ENCODE measurements around the gene TMOD2. TPM values are rescaled to one million over a fixed set of nuclear protein-coding genes. Genes with fewer than 3 reads are reported as not detected.

TMOD2 gene
- total RNA-seq, 1 donor from 2014 or later, result 8.4 TPM

DNA sequence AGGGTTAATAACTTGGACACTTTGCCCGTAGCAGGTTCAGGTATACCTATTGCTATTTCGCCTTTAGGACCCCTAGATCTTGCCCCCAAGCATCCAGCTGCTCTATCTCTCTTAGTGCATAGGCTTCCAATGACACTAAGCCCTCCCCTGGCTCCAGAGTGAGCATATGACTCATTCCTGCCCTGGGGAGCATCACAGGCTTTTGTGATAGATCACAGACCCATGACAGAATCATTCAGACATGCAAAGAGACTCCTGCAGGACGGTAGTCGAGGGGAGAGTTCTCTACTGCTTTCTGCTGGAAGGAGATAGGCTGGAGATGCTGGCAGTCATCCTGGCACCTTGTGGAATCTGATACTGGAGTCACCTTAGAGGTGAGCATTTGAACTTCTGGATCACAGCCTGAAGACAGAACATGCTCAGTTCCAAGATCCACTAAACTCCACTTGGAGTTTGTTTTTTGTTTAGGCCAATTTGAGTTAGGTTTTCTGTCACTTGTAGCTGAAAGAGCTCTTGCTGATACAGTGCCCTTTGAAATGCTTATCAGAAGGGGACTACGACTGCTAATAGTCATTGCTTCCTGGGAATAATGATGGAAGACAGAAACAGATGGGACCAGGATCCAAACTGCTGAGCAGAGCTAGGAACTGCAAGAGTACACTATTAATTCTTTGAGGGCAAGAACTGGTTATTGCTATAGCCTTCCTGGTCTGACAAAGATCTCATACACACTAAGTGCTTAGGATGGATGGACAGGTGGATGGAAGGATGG lies 24.9 kb upstream of the TMOD2 start:
- H3K4me3 ChIP-seq (ENCODE audit: insufficient read depth, low read depth, low read length), result no peak overlapping the region
- Mint-ChIP-seq H3K27me3 (ENCODE audit: low read depth, unreplicated experiment) (no peaks in the 10 kb centered on the region), H3K9me3 (ENCODE audit: unreplicated experiment) (no peaks in the 10 kb centered on the region), H3K4me1 (ENCODE audit: low read depth, unreplicated experiment) (peaks cover 34% of the 10 kb centered on the region), H3K27ac (ENCODE audit: unreplicated experiment) (peak overlapping the region; percentile 63), H3K36me3 (ENCODE audit: low read depth, unreplicated experiment) (no peaks in the 10 kb centered on the region), H3K4me3 (ENCODE audit: unreplicated experiment) (no peak overlapping the region)
- H3K4me1 ChIP-seq (ENCODE audit: insufficient read depth, low read length), result peaks cover 16% of the 10 kb centered on the region
- H3K9me3 ChIP-seq (ENCODE audit: insufficient read depth, low read depth, low read length), result no peaks in the 10 kb centered on the region
- peak; percentile 81 for DNase-seq (ENCODE audit: low read depth)
- H3K36me3 ChIP-seq (ENCODE audit: insufficient read depth, low read length), result no peaks in the 10 kb centered on the region
- peaks cover 10% of the 10 kb centered on the region for H4K20me1 ChIP-seq (ENCODE audit: insufficient read depth, low read length)
- peak overlapping the region; percentile 19 for H3K4me2 ChIP-seq (ENCODE audit: low read length)
- H2AFZ ChIP-seq (ENCODE audit: low read depth, low read length), result no peak overlapping the region
- FAIRE-seq, result peak; percentile 78
- TF ChIP-seq, protein P1, sequence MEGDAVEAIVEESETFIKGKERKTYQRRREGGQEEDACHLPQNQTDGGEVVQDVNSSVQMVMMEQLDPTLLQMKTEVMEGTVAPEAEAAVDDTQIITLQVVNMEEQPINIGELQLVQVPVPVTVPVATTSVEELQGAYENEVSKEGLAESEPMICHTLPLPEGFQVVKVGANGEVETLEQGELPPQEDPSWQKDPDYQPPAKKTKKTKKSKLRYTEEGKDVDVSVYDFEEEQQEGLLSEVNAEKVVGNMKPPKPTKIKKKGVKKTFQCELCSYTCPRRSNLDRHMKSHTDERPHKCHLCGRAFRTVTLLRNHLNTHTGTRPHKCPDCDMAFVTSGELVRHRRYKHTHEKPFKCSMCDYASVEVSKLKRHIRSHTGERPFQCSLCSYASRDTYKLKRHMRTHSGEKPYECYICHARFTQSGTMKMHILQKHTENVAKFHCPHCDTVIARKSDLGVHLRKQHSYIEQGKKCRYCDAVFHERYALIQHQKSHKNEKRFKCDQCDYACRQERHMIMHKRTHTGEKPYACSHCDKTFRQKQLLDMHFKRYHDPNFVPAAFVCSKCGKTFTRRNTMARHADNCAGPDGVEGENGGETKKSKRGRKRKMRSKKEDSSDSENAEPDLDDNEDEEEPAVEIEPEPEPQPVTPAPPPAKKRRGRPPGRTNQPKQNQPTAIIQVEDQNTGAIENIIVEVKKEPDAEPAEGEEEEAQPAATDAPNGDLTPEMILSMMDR (IDR thresholded peaks at IDR 0.05; ENCODE audit: insufficient read depth, low read depth, low read length), result no peak
- H3K27me3 ChIP-seq (ENCODE audit: insufficient read depth, low read length), result no peaks in the 10 kb centered on the region
- H3K9ac ChIP-seq (ENCODE audit: low read length), result no peak overlapping the region
- H3K79me2 ChIP-seq (ENCODE audit: insufficient read depth, low read length), result no peaks in the 10 kb centered on the region
- no peak overlapping the region for H3K27ac ChIP-seq (ENCODE audit: low read depth, low read length)

DNA sequence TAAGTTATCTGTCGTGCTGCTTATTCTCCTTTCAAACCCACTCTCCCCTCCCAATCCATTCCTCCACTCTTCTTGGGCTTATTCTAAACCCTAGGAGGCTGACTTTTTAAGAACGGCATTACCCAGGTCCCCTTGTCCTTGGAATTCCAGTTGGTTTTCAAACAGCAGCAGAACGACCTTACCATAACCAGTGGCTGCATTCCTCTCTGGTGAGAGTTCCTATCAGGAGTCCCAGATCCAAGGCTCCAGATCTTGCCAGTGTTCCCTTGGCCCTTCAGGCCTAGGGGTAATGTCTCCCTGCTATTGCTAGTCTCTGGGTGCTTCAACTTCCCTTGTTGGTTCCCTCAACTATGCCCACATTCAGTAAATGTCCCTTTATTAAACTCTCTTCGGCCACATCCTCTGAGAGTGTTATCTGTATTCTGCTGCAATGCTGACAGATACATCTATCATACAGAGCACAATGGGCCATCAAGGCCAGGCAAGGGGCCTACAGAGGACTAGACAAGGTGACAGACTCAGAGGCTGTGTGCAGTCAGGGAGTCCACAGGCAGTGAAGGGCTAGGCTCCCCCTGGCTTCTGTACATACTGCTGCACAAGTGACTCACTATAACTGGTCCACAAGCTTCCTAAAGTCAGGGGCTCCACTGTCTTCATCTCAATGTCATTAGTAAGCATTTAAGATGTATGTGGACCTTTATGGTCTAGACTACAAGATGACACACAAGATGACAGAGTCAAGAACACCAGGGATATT lies 24.1 kb upstream of the TMOD2 start:
- Mint-ChIP-seq H3K27ac (ENCODE audit: unreplicated experiment) (peak overlapping the region; percentile 71), H3K9me3 (ENCODE audit: unreplicated experiment) (no peaks in the 10 kb centered on the region), H3K4me1 (ENCODE audit: low read depth, unreplicated experiment) (peaks cover 36% of the 10 kb centered on the region), H3K27me3 (ENCODE audit: low read depth, unreplicated experiment) (no peaks in the 10 kb centered on the region), H3K4me3 (ENCODE audit: unreplicated experiment) (no peak overlapping the region), H3K36me3 (ENCODE audit: low read depth, unreplicated experiment) (no peaks in the 10 kb centered on the region)
- TF ChIP-seq, protein P1 (IDR thresholded peaks at IDR 0.05; ENCODE audit: insufficient read depth, low read depth, low read length), result no peak
- TF ChIP-seq EZH2 (IDR thresholded peaks at IDR 0.05; ENCODE audit: insufficient read depth, low read length), result no peak
- FAIRE-seq, result peak; percentile 71
- peak; percentile 43 for DNase-seq (ENCODE audit: low read depth)
- Histone ChIP-seq H3K36me3 (ENCODE audit: insufficient read depth, low read length) (no peaks in the 10 kb centered on the region), H2AFZ (ENCODE audit: low read depth, low read length) (no peak overlapping the region), H3K79me2 (ENCODE audit: insufficient read depth, low read length) (no peaks in the 10 kb centered on the region), H3K9me3 (ENCODE audit: insufficient read depth, low read depth, low read length) (no peaks in the 10 kb centered on the region), H3K27ac (ENCODE audit: low read depth, low read length) (no peak overlapping the region), H3K27me3 (ENCODE audit: insufficient read depth, low read length) (no peaks in the 10 kb centered on the region), H4K20me1 (ENCODE audit: insufficient read depth, low read length) (peaks cover 10% of the 10 kb centered on the region), H3K4me3 (ENCODE audit: insufficient read depth, low read depth, low read length) (no peak overlapping the region), H3K4me1 (ENCODE audit: insufficient read depth, low read length) (peaks cover 14% of the 10 kb centered on the region), H3K4me2 (ENCODE audit: low read length) (peak overlapping the region; percentile 19), H3K9ac (ENCODE audit: low read length) (no peak overlapping the region)

All from astrocyte (in vitro differentiated cells and primary cell).